B cell (primary cell): ENCODE data around the gene VWA1. TPM values are rescaled to one million over a fixed set of nuclear protein-coding genes. Genes with fewer than 3 reads are reported as not detected.

ENCODE experiments used
- ATAC-seq: fragments of 200-7000 bp; cut with Tn5 transposase; one replicate; pipeline ENCODE4 v1.10.0; 2021; ENCODE audit warnings: low read depth, mild to moderate bottlenecking, moderate number of reproducible peaks, moderate library complexity
- CTCF ChIA-PET: fragments of 350-600 bp; sonication (Branson Sonifier 250); formaldehyde crosslinking; loops from one replicate; lab custom pipeline; 2021; ENCODE audit warnings: antibody characterized with exemption, inconsistent platforms; lab: Charles Lee
- POLR2A ChIA-PET: fragments of 350-600 bp; sonication (Branson Sonifier 250); formaldehyde crosslinking; loops from one replicate; lab custom pipeline; 2021; ENCODE audit warnings: antibody characterized with exemption; lab: Charles Lee
- DNase-seq: peaks from one replicate; pipeline ENCODE4 v3.0.0; 2013
- H2AFZ ChIP-seq: 2 replicates; pipeline ENCODE4 v1.6.1; 2012; ENCODE audit warnings: mild to moderate bottlenecking, low read depth, low read length; ENCODE audit not compliant: insufficient read depth, poor library complexity, severe bottlenecking
- H3K27ac ChIP-seq, 2 donors: 1 replicate in 1 of 2; 2 replicates in 1 of 2; pipeline ENCODE4 v1.5.1; 2012 to 2013; ENCODE audit warnings: low read length in 2 of 2, mild to moderate bottlenecking in 2 of 2, moderate library complexity in 1 of 2
- H3K27me3 ChIP-seq, 4 experiments: fragments of 200-600 bp in 1 of 4; sonication (generic) in 1 of 4; replicated peaks in 1 of 4; 1 replicate in 2 of 4; 2 replicates in 2 of 4; pipeline versions ENCODE4 v1.6.1 to v1.7.0; 2013 to 2016; ENCODE audit warnings: low read length in 3 of 4, mild to moderate bottlenecking in 2 of 4, mixed read lengths in 1 of 4, moderate library complexity in 1 of 4; ENCODE audit not compliant: insufficient read depth in 4 of 4, control insufficient read depth in 3 of 4; ENCODE audit errors: control extremely low read depth in 1 of 4
- H3K36me3 ChIP-seq, 2 experiments: replicated peaks in 1 of 2; 1 replicate in 1 of 2; 2 replicates in 1 of 2; pipeline versions ENCODE4 v1.6.1 to v1.7.1; 2013; ENCODE audit warnings: low read length in 1 of 2; ENCODE audit not compliant: insufficient read depth in 2 of 2, control insufficient read depth in 1 of 2; ENCODE audit errors: control extremely low read depth in 1 of 2, extremely low read depth in 1 of 2
- H3K4me1 ChIP-seq, 2 donors: fragments of 200-600 bp in 1 of 2; sonication (generic) in 1 of 2; 1 replicate in 1 of 2; 2 replicates in 1 of 2; pipeline versions ENCODE4 v1.5.1 to v1.6.1; 2013 to 2017; ENCODE audit warnings: low read length in 2 of 2; ENCODE audit not compliant: control insufficient read depth in 2 of 2, insufficient read depth in 2 of 2
- H3K4me2 ChIP-seq: replicated peaks from 2 replicates; pipeline ENCODE3; 2012; ENCODE audit warnings: mild to moderate bottlenecking, low read depth, low read length; ENCODE audit not compliant: poor library complexity, severe bottlenecking
- H3K4me3 ChIP-seq, 5 experiments: fragments of 200-600 bp in 1 of 5; sonication (generic) in 1 of 5; 1 replicate in 3 of 5; 2 replicates in 2 of 5; pipeline versions ENCODE4 v1.5.1 to v1.7.0; 2011 to 2016; ENCODE audit warnings: low read length in 4 of 5, mild to moderate bottlenecking in 4 of 5, low read depth in 2 of 5, control low read depth in 1 of 5, moderate library complexity in 1 of 5; ENCODE audit not compliant: insufficient read depth in 1 of 5; ENCODE audit errors: control extremely low read depth in 1 of 5, extremely low read depth in 1 of 5
- H3K79me2 ChIP-seq: fragments of 200-600 bp; sonication (generic); one replicate; pipeline ENCODE4 v1.6.0; 2016; ENCODE audit warnings: low read length; ENCODE audit not compliant: control insufficient read depth, insufficient read depth
- H3K9ac ChIP-seq: fragments of 200-600 bp; sonication (generic); 2 replicates; pipeline ENCODE4 v1.6.1; 2017; ENCODE audit warnings: mild to moderate bottlenecking, low read length, moderate library complexity
- H3K9me3 ChIP-seq, 3 donors: one replicate each; pipeline versions ENCODE4 v1.6.1 to v1.7.1; 2013; ENCODE audit warnings: low read length in 2 of 3; ENCODE audit not compliant: control insufficient read depth in 2 of 3, insufficient read depth in 1 of 3; ENCODE audit errors: control extremely low read depth in 1 of 3
- H4K20me1 ChIP-seq: 2 replicates; pipeline ENCODE4 v1.6.0; 2012; ENCODE audit warnings: mild to moderate bottlenecking, low read length; ENCODE audit not compliant: insufficient read depth, control insufficient read depth, poor library complexity, severe bottlenecking
- H3K27ac Mint-ChIP-seq: one replicate; pipeline ENCODE4 v1.8.0; 2021; ENCODE audit warnings: mixed read lengths
- H3K27me3 Mint-ChIP-seq: one replicate; pipeline ENCODE4 v1.8.0; 2021; ENCODE audit warnings: mixed read lengths
- H3K4me1 Mint-ChIP-seq: one replicate; pipeline ENCODE4 v1.8.0; 2021; ENCODE audit warnings: mixed read lengths
- H3K4me3 Mint-ChIP-seq: one replicate; pipeline ENCODE4 v1.8.0; 2021; ENCODE audit warnings: mixed read lengths
- H3K9me3 Mint-ChIP-seq: one replicate; pipeline ENCODE4 v1.8.0; 2022; ENCODE audit warnings: mixed read lengths; ENCODE audit not compliant: insufficient read depth
- CTCF ChIP-seq: fragments of 200-600 bp; IDR thresholded peaks from one replicate; pipeline ENCODE4 v1.8.0; 2022; ENCODE audit warnings: antibody characterized with exemption, mild to moderate bottlenecking
- EZH2 ChIP-seq: IDR thresholded peaks from 2 replicates; pipeline ENCODE4 v1.6.1; 2012; ENCODE audit warnings: borderline replicate concordance, low read depth, mild to moderate bottlenecking, moderate library complexity, low read length; ENCODE audit not compliant: insufficient read depth, poor library complexity, severe bottlenecking
- WGBS: methylation state at CpG from one replicate; pipeline ENCODE4 v1.1.5; 2013; ENCODE audit warnings: missing lambda C conversion rate; ENCODE audit not compliant: insufficient coverage; 5-methylcytosine and 5-hydroxymethylcytosine counted together
- intact Hi-C: fragments of 100-400 bp; cut with micrococcal nuclease; formaldehyde crosslinking; loops from one replicate; pipeline ENCODE4 v1.10.0; 2022
- polyA plus RNA-seq: library from polyadenylated mRNA; depleted of rRNA; stranded (reverse); fragments of >200 nt; gene quantifications from 2 replicates; pipeline ENCODE4 v1.2.3, GENCODE V29; 2012
- total RNA-seq, 2 donors: library from RNA; stranded (reverse); fragments of 120-200 nt in 1 of 2; gene quantifications; 1 replicate in 1 of 2; 2 replicates in 1 of 2; pipeline versions ENCODE4 v1.2.3 to v1.2.4, GENCODE V29; 2013 to 2022

Gene VWA1
- total and polyA plus RNA-seq, 2 donors (not counting 1 experiment from before 2014, with no cell fraction given) = 0.09 TPM; not detected in 1

GRCh38 chr1:1388078-1388472, 47.4 kb upstream of the VWA1 start:
- Mint-ChIP-seq H3K4me3 (no peak overlapping the region), H3K4me1 (no peaks in the 10 kb centered on the region), H3K27me3 (no peaks in the 10 kb centered on the region), H3K9me3 (no peaks in the 10 kb centered on the region), H3K27ac (no peak overlapping the region)
- ChIA-PET POLR2A (no interaction called here), CTCF (no interaction called here)
- WGBS = 97% methylated on average over 5 of the region's 16 CpGs
- peaks cover 27% of the 10 kb centered on the region for H3K79me2 ChIP-seq
- intact Hi-C loops = no loop called here
- no peak overlapping the region for H3K27ac ChIP-seq
- ATAC-seq = no peak
- no peak for TF ChIP-seq CTCF
- TF ChIP-seq EZH2 = no peak
- DNase-seq = no peak
- H3K4me3 ChIP-seq = no peak overlapping the region
- peaks cover 44% of the 10 kb centered on the region for H4K20me1 ChIP-seq
- H3K9ac ChIP-seq = no peak overlapping the region
- peaks cover 15 to 74% of the 10 kb centered on the region in 2 experiments for H3K36me3 ChIP-seq
- H2AFZ ChIP-seq = no peak overlapping the region
- H3K4me1 ChIP-seq = no peaks in the 10 kb centered on the region
- no peaks in the 10 kb centered on the region for H3K9me3 ChIP-seq
- no peak overlapping the region for H3K4me2 ChIP-seq
- H3K27me3 ChIP-seq = no peaks in the 10 kb centered on the region

DNA sequence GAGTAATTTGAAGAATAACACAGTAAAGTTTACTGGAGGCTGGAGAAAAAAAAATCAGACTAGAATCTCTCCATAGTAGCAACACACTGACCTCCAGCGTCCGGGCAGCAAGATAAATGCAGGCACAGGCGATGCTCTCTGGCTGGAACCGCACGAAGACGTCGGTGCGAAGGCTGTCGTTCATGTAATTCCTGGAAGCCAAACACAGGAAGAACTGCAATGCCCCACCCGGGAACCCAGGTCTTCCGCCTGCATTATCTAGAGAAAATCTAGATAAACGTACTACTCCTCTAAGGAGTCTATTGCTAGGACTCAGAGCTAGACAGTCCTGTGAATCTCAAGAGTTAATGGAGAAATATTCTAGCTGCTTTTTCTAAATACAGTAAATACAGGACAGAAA, 44.8 kb upstream of the VWA1 start:
- 95% methylated on average over 9 of the region's 12 CpGs for WGBS
- H3K9me3 ChIP-seq = no peaks in the 10 kb centered on the region
- H3K4me3 ChIP-seq = no peak overlapping the region
- Mint-ChIP-seq H3K9me3 (no peaks in the 10 kb centered on the region), H3K27me3 (no peaks in the 10 kb centered on the region), H3K4me3 (no peak overlapping the region), H3K4me1 (peaks cover 10% of the 10 kb centered on the region), H3K27ac (no peak overlapping the region)
- H3K79me2 ChIP-seq = peaks cover 52% of the 10 kb centered on the region
- ATAC-seq (no peak), DNase-seq (no peak)
- TF ChIP-seq EZH2 = no peak
- no peak for TF ChIP-seq CTCF
- no peaks in the 10 kb centered on the region for H3K4me1 ChIP-seq
- H4K20me1 ChIP-seq = peaks cover 62% of the 10 kb centered on the region
- CTCF ChIA-PET = interaction anchor here (1.0 kb wide), 1 partner anchor 8 kb away, joined by 3 read pairs; the partner anchor contains the start of gene CCNL2
- no peak overlapping the region for H2AFZ ChIP-seq
- H3K27me3 ChIP-seq = no peaks in the 10 kb centered on the region
- no peak overlapping the region for H3K9ac ChIP-seq
- POLR2A ChIA-PET = no interaction called here
- H3K36me3 ChIP-seq = peaks cover 23 to 94% of the 10 kb centered on the region in 2 experiments
- no peak overlapping the region for H3K4me2 ChIP-seq
- no peak overlapping the region for H3K27ac ChIP-seq
- intact Hi-C loops = no loop called here
